SK-N-SH treated with all-trans-retinoic acid at 6 μM for 48 hours (cell line): Measurements from ENCODE around the gene KLHL20.
"Not testable (repeated sequence)": the region's sequence is repeated elsewhere in the genome, so short reads cannot be mapped to it uniquely, and the experiment has no call there.

Experiments
- ZFP3 ChIP-seq: fragments of 250-450 bp; sonication (Bioruptor Pico); IDR thresholded peaks from 2 replicates; pipeline ENCODE4 v1.5.0; 2020; ENCODE audit warnings: mild to moderate bottlenecking, moderate library complexity
- ZFP30 ChIP-seq: fragments of 450-650 bp; formaldehyde crosslinking; IDR thresholded peaks from 2 replicates; pipeline ENCODE4 v1.5.0; 2022; ENCODE audit warnings: mild to moderate bottlenecking, moderate library complexity
- TF ChIP-seq, protein P1 (sequence below): fragments of 250-450 bp; sonication (Bioruptor Pico); IDR thresholded peaks from 2 replicates; pipeline ENCODE4 v1.8.0; 2021; ENCODE audit warnings: low read depth, mild to moderate bottlenecking, moderate library complexity, borderline replicate concordance

DNA sequence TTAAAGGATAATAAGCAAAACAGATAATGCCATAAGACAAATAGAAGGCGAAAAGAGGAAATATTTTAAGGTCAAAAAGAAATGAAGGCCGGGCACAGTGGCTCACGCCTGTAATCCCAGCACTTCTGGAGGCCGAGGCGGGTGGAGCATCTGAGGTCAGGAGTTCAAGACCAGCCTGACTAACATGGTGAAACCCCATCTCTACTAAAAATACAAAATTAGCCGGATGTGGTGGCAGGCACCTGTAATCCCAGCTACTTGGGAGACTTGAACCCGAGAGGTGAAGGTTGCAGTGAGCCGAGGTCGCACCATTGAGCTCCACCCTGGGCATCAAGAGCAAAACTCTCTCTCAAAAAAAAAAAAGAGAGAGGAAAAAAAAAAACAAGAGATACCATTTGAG, 55.5 kb downstream of the KLHL20 start:
- TF ChIP-seq, protein P1, sequence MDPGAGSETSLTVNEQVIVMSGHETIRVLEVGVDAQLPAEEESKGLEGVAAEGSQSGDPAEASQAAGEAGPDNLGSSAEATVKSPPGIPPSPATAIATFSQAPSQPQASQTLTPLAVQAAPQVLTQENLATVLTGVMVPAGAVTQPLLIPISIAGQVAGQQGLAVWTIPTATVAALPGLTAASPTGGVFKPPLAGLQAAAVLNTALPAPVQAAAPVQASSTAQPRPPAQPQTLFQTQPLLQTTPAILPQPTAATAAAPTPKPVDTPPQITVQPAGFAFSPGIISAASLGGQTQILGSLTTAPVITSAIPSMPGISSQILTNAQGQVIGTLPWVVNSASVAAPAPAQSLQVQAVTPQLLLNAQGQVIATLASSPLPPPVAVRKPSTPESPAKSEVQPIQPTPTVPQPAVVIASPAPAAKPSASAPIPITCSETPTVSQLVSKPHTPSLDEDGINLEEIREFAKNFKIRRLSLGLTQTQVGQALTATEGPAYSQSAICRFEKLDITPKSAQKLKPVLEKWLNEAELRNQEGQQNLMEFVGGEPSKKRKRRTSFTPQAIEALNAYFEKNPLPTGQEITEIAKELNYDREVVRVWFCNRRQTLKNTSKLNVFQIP (CRISPR knock-in tag), result not testable (repeated sequence)
- not testable (repeated sequence) for TF ChIP-seq ZFP3, ZFP30 (CRISPR knock-in tag)
